Measurements from ENCODE around the gene CYP17A1. TPM values are rescaled to one million over a fixed set of nuclear protein-coding genes. Genes with fewer than 3 reads are reported as not detected.
"Not testable (repeated sequence)": the region's sequence is repeated elsewhere in the genome, so short reads cannot be mapped to it uniquely, and the experiment has no call there.

The CYP17A1 gene
- total RNA-seq, 1 donor from 2014 or later, result not detected

DNA sequence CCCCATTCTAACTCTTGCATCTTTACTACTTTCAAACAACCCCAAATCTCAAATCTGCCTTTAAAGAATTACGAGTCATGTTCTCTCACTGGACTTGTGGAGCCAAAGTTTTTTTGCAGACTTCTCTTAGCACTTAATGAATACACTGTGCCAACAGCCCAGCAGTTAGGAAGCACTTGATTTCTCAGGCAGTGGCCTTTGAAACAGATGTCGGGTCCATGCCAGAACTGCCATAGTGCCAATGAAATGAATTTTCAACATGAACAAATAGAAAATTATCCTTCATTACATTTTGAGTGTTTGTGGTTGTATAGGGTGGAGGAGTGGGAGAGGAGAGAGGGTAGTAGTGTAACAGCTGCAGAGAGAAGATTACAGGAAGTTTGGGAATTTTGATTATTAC lies 22.7 kb upstream of the CYP17A1 start:
- Histone ChIP-seq H3K36me3 (ENCODE audit: insufficient read depth, low read length) (no peaks in the 10 kb centered on the region), H3K4me3 (ENCODE audit: insufficient read depth, low read depth, low read length) (no peak overlapping the region), H3K9ac (ENCODE audit: low read length) (no peak overlapping the region), H3K4me2 (ENCODE audit: low read length) (no peak overlapping the region), H3K4me1 (ENCODE audit: insufficient read depth, low read length) (peaks cover 3% of the 10 kb centered on the region), H3K79me2 (ENCODE audit: insufficient read depth, low read length) (peaks cover 14% of the 10 kb centered on the region), H4K20me1 (ENCODE audit: insufficient read depth, low read length) (peaks cover 7% of the 10 kb centered on the region), H3K9me3 (ENCODE audit: insufficient read depth, low read depth, low read length) (no peaks in the 10 kb centered on the region), H2AFZ (ENCODE audit: low read depth, low read length) (no peak overlapping the region), H3K27me3 (ENCODE audit: insufficient read depth, low read length) (no peaks in the 10 kb centered on the region), H3K27ac (ENCODE audit: low read depth, low read length) (no peak overlapping the region)
- Mint-ChIP-seq H3K27ac (ENCODE audit: unreplicated experiment) (no peak overlapping the region), H3K36me3 (ENCODE audit: low read depth, unreplicated experiment) (peaks cover 2% of the 10 kb centered on the region), H3K27me3 (ENCODE audit: low read depth, unreplicated experiment) (no peaks in the 10 kb centered on the region), H3K4me1 (ENCODE audit: low read depth, unreplicated experiment) (peaks cover 14% of the 10 kb centered on the region), H3K4me3 (ENCODE audit: unreplicated experiment) (no peak overlapping the region), H3K9me3 (ENCODE audit: unreplicated experiment) (no peaks in the 10 kb centered on the region)
- no peak for FAIRE-seq
- TF ChIP-seq, protein P1, sequence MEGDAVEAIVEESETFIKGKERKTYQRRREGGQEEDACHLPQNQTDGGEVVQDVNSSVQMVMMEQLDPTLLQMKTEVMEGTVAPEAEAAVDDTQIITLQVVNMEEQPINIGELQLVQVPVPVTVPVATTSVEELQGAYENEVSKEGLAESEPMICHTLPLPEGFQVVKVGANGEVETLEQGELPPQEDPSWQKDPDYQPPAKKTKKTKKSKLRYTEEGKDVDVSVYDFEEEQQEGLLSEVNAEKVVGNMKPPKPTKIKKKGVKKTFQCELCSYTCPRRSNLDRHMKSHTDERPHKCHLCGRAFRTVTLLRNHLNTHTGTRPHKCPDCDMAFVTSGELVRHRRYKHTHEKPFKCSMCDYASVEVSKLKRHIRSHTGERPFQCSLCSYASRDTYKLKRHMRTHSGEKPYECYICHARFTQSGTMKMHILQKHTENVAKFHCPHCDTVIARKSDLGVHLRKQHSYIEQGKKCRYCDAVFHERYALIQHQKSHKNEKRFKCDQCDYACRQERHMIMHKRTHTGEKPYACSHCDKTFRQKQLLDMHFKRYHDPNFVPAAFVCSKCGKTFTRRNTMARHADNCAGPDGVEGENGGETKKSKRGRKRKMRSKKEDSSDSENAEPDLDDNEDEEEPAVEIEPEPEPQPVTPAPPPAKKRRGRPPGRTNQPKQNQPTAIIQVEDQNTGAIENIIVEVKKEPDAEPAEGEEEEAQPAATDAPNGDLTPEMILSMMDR (IDR thresholded peaks at IDR 0.05; ENCODE audit: insufficient read depth, low read depth, low read length), result no peak
- TF ChIP-seq EZH2 (IDR thresholded peaks at IDR 0.05; ENCODE audit: insufficient read depth, low read length), result no peak
- DNase-seq (ENCODE audit: low read depth), result no peak

DNA sequence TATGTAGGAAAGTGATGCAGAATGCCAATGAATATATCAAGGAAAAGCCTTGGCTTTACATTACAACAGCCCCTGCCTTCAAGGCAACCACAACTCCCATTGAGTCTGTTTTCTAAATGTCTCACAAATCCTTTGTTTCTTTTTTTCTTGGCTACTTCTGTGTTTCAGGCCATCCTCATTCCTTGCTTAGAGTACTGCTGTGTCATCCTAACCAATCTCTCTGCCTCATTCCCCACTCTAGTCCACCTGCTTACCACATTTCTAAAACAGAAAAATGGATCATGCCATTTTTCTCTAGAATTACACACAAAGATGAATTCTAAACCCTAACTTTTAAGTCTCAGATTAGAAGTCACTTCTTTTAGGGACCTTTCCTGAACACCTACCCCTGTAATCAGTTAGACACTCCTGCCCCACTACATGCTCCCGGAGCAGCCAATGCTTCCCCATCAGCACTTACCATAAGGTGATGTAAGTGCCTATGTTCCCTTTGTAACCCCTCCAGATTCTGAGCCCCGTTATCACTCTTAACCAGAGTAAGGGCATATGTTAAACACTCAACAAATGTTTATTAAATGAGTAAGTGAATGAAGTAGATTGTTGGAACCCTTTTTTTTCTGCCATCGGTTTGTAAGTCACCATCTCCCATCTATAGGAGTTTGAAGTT lies 19.7 kb upstream of the CYP17A1 start:
- no peak overlapping the region for H3K4me3 ChIP-seq (ENCODE audit: insufficient read depth, low read depth, low read length)
- H3K9me3 ChIP-seq (ENCODE audit: insufficient read depth, low read depth, low read length), result no peaks in the 10 kb centered on the region
- H3K27me3 ChIP-seq (ENCODE audit: insufficient read depth, low read length), result no peaks in the 10 kb centered on the region
- no peak overlapping the region for H3K9ac ChIP-seq (ENCODE audit: low read length)
- peaks cover 3% of the 10 kb centered on the region for H3K4me1 ChIP-seq (ENCODE audit: insufficient read depth, low read length)
- H3K4me2 ChIP-seq (ENCODE audit: low read length), result no peak overlapping the region
- H4K20me1 ChIP-seq (ENCODE audit: insufficient read depth, low read length), result peaks cover 7% of the 10 kb centered on the region
- H3K36me3 Mint-ChIP-seq (ENCODE audit: low read depth, unreplicated experiment), result peaks cover 2% of the 10 kb centered on the region
- FAIRE-seq (no peak), DNase-seq (ENCODE audit: low read depth) (no peak)
- H3K9me3 Mint-ChIP-seq (ENCODE audit: unreplicated experiment), result no peaks in the 10 kb centered on the region
- H3K27ac Mint-ChIP-seq (ENCODE audit: unreplicated experiment), result peak overlapping the region; percentile 49
- peaks cover 15% of the 10 kb centered on the region for H3K4me1 Mint-ChIP-seq (ENCODE audit: low read depth, unreplicated experiment)
- peak overlapping the region; percentile 45 for H3K4me3 Mint-ChIP-seq (ENCODE audit: unreplicated experiment)
- no peak overlapping the region for H2AFZ ChIP-seq (ENCODE audit: low read depth, low read length)
- TF ChIP-seq, protein P1 (IDR thresholded peaks at IDR 0.05; ENCODE audit: insufficient read depth, low read depth, low read length), result no peak
- no peak for TF ChIP-seq EZH2 (IDR thresholded peaks at IDR 0.05; ENCODE audit: insufficient read depth, low read length)
- H3K27ac ChIP-seq (ENCODE audit: low read depth, low read length), result no peak overlapping the region
- H3K27me3 Mint-ChIP-seq (ENCODE audit: low read depth, unreplicated experiment), result no peaks in the 10 kb centered on the region
- peaks cover 14% of the 10 kb centered on the region for H3K79me2 ChIP-seq (ENCODE audit: insufficient read depth, low read length)
- H3K36me3 ChIP-seq (ENCODE audit: insufficient read depth, low read length), result no peaks in the 10 kb centered on the region

GRCh38 chr10:102855731-102856436 lies 18.7 kb upstream of the CYP17A1 start:
- DNase-seq (ENCODE audit: low read depth) (peak; percentile 97), FAIRE-seq (peak; percentile 59)
- Histone ChIP-seq H3K79me2 (ENCODE audit: insufficient read depth, low read length) (peaks cover 14% of the 10 kb centered on the region), H3K4me2 (ENCODE audit: low read length) (peak overlapping the region; percentile 79), H3K27ac (ENCODE audit: low read depth, low read length) (peak overlapping the region; percentile 43)
- Mint-ChIP-seq H3K4me1 (ENCODE audit: low read depth, unreplicated experiment) (peaks cover 15% of the 10 kb centered on the region), H3K4me3 (ENCODE audit: unreplicated experiment) (peak overlapping the region; percentile 45), H3K27ac (ENCODE audit: unreplicated experiment) (peak overlapping the region; percentile 94)
- H3K9ac ChIP-seq (ENCODE audit: low read length); H3K27me3 ChIP-seq (ENCODE audit: insufficient read depth, low read length); H4K20me1 ChIP-seq (ENCODE audit: insufficient read depth, low read length); H3K4me1 ChIP-seq (ENCODE audit: insufficient read depth, low read length); H3K27me3 Mint-ChIP-seq (ENCODE audit: low read depth, unreplicated experiment); H3K36me3 Mint-ChIP-seq (ENCODE audit: low read depth, unreplicated experiment); H3K4me3 ChIP-seq (ENCODE audit: insufficient read depth, low read depth, low read length); H3K9me3 Mint-ChIP-seq (ENCODE audit: unreplicated experiment); H3K36me3 ChIP-seq (ENCODE audit: insufficient read depth, low read length); H2AFZ ChIP-seq (ENCODE audit: low read depth, low read length); H3K9me3 ChIP-seq (ENCODE audit: insufficient read depth, low read depth, low read length): not testable (repeated sequence)

- not testable (repeated sequence) for H3K36me3 Mint-ChIP-seq (ENCODE audit: low read depth, unreplicated experiment); H4K20me1 ChIP-seq (ENCODE audit: insufficient read depth, low read length); H3K27ac Mint-ChIP-seq (ENCODE audit: unreplicated experiment); FAIRE-seq; H3K4me1 ChIP-seq (ENCODE audit: insufficient read depth, low read length); H3K27me3 ChIP-seq (ENCODE audit: insufficient read depth, low read length); H3K4me3 Mint-ChIP-seq (ENCODE audit: unreplicated experiment); H2AFZ ChIP-seq (ENCODE audit: low read depth, low read length); H3K9me3 ChIP-seq (ENCODE audit: insufficient read depth, low read depth, low read length); H3K4me3 ChIP-seq (ENCODE audit: insufficient read depth, low read depth, low read length); H3K4me2 ChIP-seq (ENCODE audit: low read length); H3K27ac ChIP-seq (ENCODE audit: low read depth, low read length); H3K27me3 Mint-ChIP-seq (ENCODE audit: low read depth, unreplicated experiment); H3K9ac ChIP-seq (ENCODE audit: low read length); H3K9me3 Mint-ChIP-seq (ENCODE audit: unreplicated experiment); DNase-seq (ENCODE audit: low read depth); H3K36me3 ChIP-seq (ENCODE audit: insufficient read depth, low read length)
- H3K4me1 Mint-ChIP-seq (ENCODE audit: low read depth, unreplicated experiment), result peaks cover 12% of the 10 kb centered on the region
- H3K79me2 ChIP-seq (ENCODE audit: insufficient read depth, low read length), result peaks cover 14% of the 10 kb centered on the region
Measured at GRCh38 chr10:102853237-102853636, 16.0 kb upstream of the CYP17A1 start.
